A673 (cell line): ENCODE results near the gene APH1A. TPM values are rescaled to one million over a fixed set of nuclear protein-coding genes. Genes with fewer than 3 reads are reported as not detected.
"Not testable (repeated sequence)": the region's sequence is repeated elsewhere in the genome, so short reads cannot be mapped to it uniquely, and the experiment has no call there.

Experiments
- BruUV-seq: library from RNA; stranded (reverse); fragments of 400-500 nt; replicated peaks from 2 replicates; lab custom pipeline; 2021; lab: Mats Ljungman, UMichigan
- CTCF ChIA-PET: fragments of 300-600 bp; sonication (Branson Sonifier 250); formaldehyde crosslinking; loops from one replicate; lab custom pipeline; 2022; ENCODE audit warnings: antibody characterized with exemption; lab: Charles Lee
- POLR2A ChIA-PET: fragments of 300-600 bp; sonication (Branson Sonifier 250); formaldehyde crosslinking; loops from one replicate; lab custom pipeline; 2022; ENCODE audit warnings: antibody characterized with exemption; ENCODE audit not compliant: low non-redundant PET; lab: Charles Lee
- DNase-seq: peaks from one replicate; pipeline ENCODE4 v3.0.0-alpha.2; 2015; ENCODE audit warnings: low spot score
- H3K27ac ChIP-seq: fragments of 200-600 bp; sonication (generic); 2 replicates; pipeline ENCODE4 v1.5.1; 2016; ENCODE audit warnings: mixed run types, low read depth, mild to moderate bottlenecking, mixed read lengths, antibody characterized with exemption, low read length; ENCODE audit not compliant: poor library complexity, severe bottlenecking
- H3K27me3 ChIP-seq: fragments of 200-600 bp; sonication (generic); replicated peaks from 2 replicates; pipeline ENCODE4 v1.6.1; 2017; ENCODE audit warnings: mixed run types, low read depth, mild to moderate bottlenecking, mixed read lengths, antibody characterized with exemption, low read length; ENCODE audit not compliant: insufficient read depth, poor library complexity
- H3K36me3 ChIP-seq: fragments of 200-600 bp; sonication (generic); 2 replicates; pipeline ENCODE4 v1.6.1; 2016; ENCODE audit warnings: mixed run types, mild to moderate bottlenecking, mixed read lengths, antibody characterized with exemption, low read length; ENCODE audit not compliant: insufficient read depth, poor library complexity, severe bottlenecking
- H3K4me1 ChIP-seq: fragments of 200-600 bp; sonication (generic); 2 replicates; pipeline ENCODE4 v1.6.1; 2017; ENCODE audit warnings: mixed run types, mild to moderate bottlenecking, mixed read lengths, antibody characterized with exemption, low read length; ENCODE audit not compliant: insufficient read depth, poor library complexity, severe bottlenecking
- H3K4me3 ChIP-seq: fragments of 200-600 bp; sonication (generic); 2 replicates; pipeline ENCODE4 v1.5.1; 2016; ENCODE audit warnings: low read depth, mixed run types, mild to moderate bottlenecking, mixed read lengths, low read length; ENCODE audit not compliant: poor library complexity, severe bottlenecking
- H3K9me3 ChIP-seq: fragments of 200-600 bp; sonication (generic); 2 replicates; pipeline ENCODE4 v1.6.1; 2016; ENCODE audit warnings: mixed run types, low read depth, mild to moderate bottlenecking, mixed read lengths, antibody characterized with exemption, low read length; ENCODE audit not compliant: poor library complexity, severe bottlenecking
- CTCF ChIP-seq: fragments of 300-800, 200-600 bp; sonication (generic); conservative IDR thresholded peaks from 2 replicates; pipeline ENCODE4 v1.5.1; 2017; ENCODE audit warnings: low read depth, mild to moderate bottlenecking, antibody characterized with exemption, low read length, moderate library complexity, mixed read lengths
- EZH2 ChIP-seq: fragments of 200-600 bp; sonication (generic); IDR thresholded peaks from 2 replicates; pipeline ENCODE4 v1.6.1; 2017; ENCODE audit warnings: borderline replicate concordance, low read depth, mild to moderate bottlenecking, mixed read lengths, antibody characterized with exemption, low read length; ENCODE audit not compliant: poor library complexity, severe bottlenecking
- intact Hi-C: fragments of 100-400 bp; cut with micrococcal nuclease; formaldehyde crosslinking; loops from one replicate; pipeline ENCODE4 v1.10.0; 2022; ENCODE audit not compliant: unreplicated experiment
- total RNA-seq: library from RNA; stranded (reverse); gene quantifications from 2 replicates; pipeline ENCODE4 v1.2.3, GENCODE V29; 2021

Gene APH1A
- total RNA-seq, 1 experiment from 2014 or later: 136 TPM

DNA sequence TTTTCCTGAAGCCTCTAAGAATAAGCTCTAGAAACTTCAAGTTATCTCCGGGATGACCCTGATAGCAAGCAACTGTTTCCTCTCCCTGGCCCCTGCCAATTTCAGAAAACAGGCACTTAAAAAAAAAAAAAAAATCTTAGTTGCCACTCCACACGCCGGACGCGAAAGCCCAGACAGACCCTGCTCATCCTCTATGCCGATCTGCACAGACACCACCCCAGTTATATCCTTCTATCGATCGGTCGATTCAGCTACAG, 34.6 kb downstream of the APH1A start:
- intact Hi-C loops: loop anchor here (2.0 kb wide), 1 partner anchor 13 kb away; no protein-coding TSS in a partner anchor
- CTCF ChIA-PET: no interaction called here
- peaks cover 26% of the 10 kb centered on the region for H3K36me3 ChIP-seq
- TF ChIP-seq CTCF: no peak
- no peak for TF ChIP-seq EZH2
- H3K9me3 ChIP-seq: no peaks in the 10 kb centered on the region
- DNase-seq: no peak
- peak overlapping the region; percentile 77 for H3K4me3 ChIP-seq
- no TSS peak for BruUV-seq
- H3K27me3 ChIP-seq: no peaks in the 10 kb centered on the region
- POLR2A ChIA-PET: no interaction called here
- H3K4me1 ChIP-seq: peaks cover 7% of the 10 kb centered on the region
- H3K27ac ChIP-seq: peak overlapping the region; percentile 95

DNA sequence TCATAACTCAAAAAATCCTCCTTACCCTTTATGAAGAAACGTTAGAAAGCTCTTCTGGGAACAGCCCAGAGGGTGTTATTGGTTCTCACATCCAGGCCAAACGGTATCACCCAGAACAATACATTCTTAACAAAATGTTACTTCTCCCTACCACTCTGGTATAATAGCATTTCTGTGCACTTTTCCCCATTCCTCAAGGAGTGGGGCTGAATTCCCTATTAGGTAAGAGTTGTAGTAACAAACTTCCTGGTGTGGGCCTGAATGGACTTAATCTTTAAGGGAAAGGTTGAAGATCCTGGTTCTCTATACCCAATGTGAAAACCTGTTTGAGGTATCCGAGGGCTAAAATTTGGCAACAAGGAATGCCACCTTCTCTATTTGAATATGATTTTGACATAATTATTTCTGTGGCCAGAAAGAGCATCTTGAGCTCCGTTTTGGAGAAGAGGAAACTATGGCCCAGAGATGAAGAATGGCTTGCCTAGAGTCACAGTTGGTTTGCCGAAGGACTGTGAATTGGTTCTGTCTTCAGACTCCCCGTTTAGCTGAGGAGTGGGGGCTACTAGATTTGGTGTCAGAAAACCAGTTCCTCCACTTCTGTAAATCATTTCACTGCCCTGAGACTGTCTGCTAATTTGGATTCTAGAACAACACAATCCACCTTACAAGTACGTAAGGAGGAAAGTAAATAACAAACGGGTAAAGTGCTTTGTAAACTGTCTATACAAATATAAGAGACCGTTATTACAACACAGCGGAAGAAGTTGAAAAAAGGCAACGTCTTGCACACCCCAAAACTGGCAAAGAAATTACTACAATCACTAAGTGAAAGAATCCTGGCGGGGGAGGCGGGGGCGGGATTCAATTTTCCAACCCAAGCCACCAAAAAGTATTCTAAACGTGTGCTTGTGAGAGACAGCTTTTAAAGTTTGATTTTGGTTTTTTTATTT, 35.2 kb downstream of the APH1A start:
- intact Hi-C loops: loop anchor here (2.0 kb wide), 1 partner anchor 13 kb away; no protein-coding TSS in a partner anchor
- Histone ChIP-seq H3K27me3 (no peaks in the 10 kb centered on the region), H3K4me3 (peak overlapping the region; percentile 77), H3K4me1 (peaks cover 7% of the 10 kb centered on the region), H3K9me3 (no peaks in the 10 kb centered on the region), H3K27ac (peak overlapping the region; percentile 95), H3K36me3 (peaks cover 32% of the 10 kb centered on the region)
- TF ChIP-seq EZH2 (no peak), CTCF (no peak)
- POLR2A ChIA-PET: no interaction called here
- DNase-seq: peak; percentile 13
- CTCF ChIA-PET: interaction anchor here (0.7 kb wide), 1 partner anchor 139 kb away, joined by 3 read pairs; no protein-coding TSS in a partner anchor
- BruUV-seq: no TSS peak

GRCh38 chr1:150232921-150233320, 35.9 kb downstream of the APH1A start:
- POLR2A ChIA-PET, H3K9me3 ChIP-seq, DNase-seq, intact Hi-C loops, H3K4me1 ChIP-seq, BruUV-seq, H3K27me3 ChIP-seq: not testable (repeated sequence)
- CTCF ChIA-PET: interaction anchor here (0.7 kb wide), 1 partner anchor 138 kb away, joined by 3 read pairs; no protein-coding TSS in a partner anchor
- Histone ChIP-seq H3K36me3 (peaks cover 39% of the 10 kb centered on the region), H3K27ac (peak overlapping the region; percentile 95), H3K4me3 (peak overlapping the region; percentile 77)

DNA sequence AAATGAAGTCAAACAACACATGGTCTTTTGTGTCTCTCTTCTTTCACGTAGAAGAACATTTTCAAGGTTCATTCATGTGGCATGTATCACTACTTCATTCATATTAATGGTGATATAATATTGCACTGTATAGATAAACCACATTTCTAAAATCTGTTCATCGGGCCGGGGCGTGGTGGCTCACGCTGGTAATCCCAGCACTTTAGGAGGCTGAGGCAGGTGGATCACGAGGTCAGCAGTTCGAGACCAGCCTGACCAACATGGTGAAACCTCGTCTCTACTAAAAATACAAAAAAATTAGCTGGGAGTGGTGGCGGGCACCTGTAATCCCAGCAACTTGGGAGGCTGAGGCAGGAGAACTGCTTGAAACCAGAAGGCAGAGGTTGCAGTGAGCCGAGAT, 40.6 kb downstream of the APH1A start:
- H3K9me3 ChIP-seq, H3K27me3 ChIP-seq, POLR2A ChIA-PET, DNase-seq, H3K4me1 ChIP-seq, intact Hi-C loops, H3K27ac ChIP-seq, CTCF ChIA-PET, H3K4me3 ChIP-seq, BruUV-seq: not testable (repeated sequence)
- H3K36me3 ChIP-seq: peaks cover 83% of the 10 kb centered on the region
